Mucosa of rectum (tissue), 2 donors: Measurements from ENCODE around the gene CD68.

Source experiments
- H3K27ac ChIP-seq, 2 donors: one replicate each; pipeline ENCODE4 v1.7.0; 2013; ENCODE audit warnings: inconsistent platforms in 2 of 2, low read depth in 2 of 2, low read length in 2 of 2
- H3K27me3 ChIP-seq, 2 donors: one replicate each; pipeline ENCODE4 v1.7.0; 2013; ENCODE audit warnings: low read length in 2 of 2; ENCODE audit not compliant: control insufficient read depth in 2 of 2, insufficient read depth in 2 of 2
- H3K36me3 ChIP-seq, 2 donors: one replicate each; pipeline ENCODE4 v1.7.0; 2013; ENCODE audit warnings: low read length in 2 of 2; ENCODE audit not compliant: control insufficient read depth in 2 of 2, insufficient read depth in 2 of 2
- H3K4me1 ChIP-seq, 2 donors: one replicate each; pipeline ENCODE4 v1.7.0; 2013; ENCODE audit warnings: low read length in 2 of 2, mild to moderate bottlenecking in 1 of 2; ENCODE audit not compliant: control insufficient read depth in 2 of 2, insufficient read depth in 2 of 2
- H3K4me3 ChIP-seq, 2 donors: one replicate each; pipeline ENCODE4 v1.7.0; 2013; ENCODE audit warnings: low read length in 2 of 2
- H3K9ac ChIP-seq, 2 donors: one replicate each; pipeline ENCODE4 v1.7.0; 2013; ENCODE audit warnings: low read length in 2 of 2, low read depth in 1 of 2, mild to moderate bottlenecking in 1 of 2
- H3K9me3 ChIP-seq, 2 donors: one replicate each; pipeline ENCODE4 v1.7.0; 2013; ENCODE audit warnings: low read length in 2 of 2; ENCODE audit not compliant: control insufficient read depth in 2 of 2
- donor health status: healthy.
- donor health status: Normal muscosa, but diverticular disease.

CD68 gene

GRCh38 chr17:7572588-7573323 lies 6.7 kb upstream of the CD68 start:
- peaks cover 57% of the 10 kb centered on the region in 2 donors for H3K36me3 ChIP-seq
- peak overlapping the region; percentile 95 to 98 for H3K9ac ChIP-seq
- no peaks in the 10 kb centered on the region for H3K27me3 ChIP-seq
- no peaks in the 10 kb centered on the region for H3K9me3 ChIP-seq
- peaks cover 27 to 30% of the 10 kb centered on the region in 2 donors for H3K4me1 ChIP-seq
- peak overlapping the region; percentile 83 to 86 for H3K4me3 ChIP-seq
- H3K27ac ChIP-seq = peak overlapping the region; percentile 97 to 99

- Histone ChIP-seq H3K36me3 (peaks cover 62 to 63% of the 10 kb centered on the region in 2 donors), H3K9ac (peak overlapping the region; percentile 95 to 98), H3K9me3 (no peaks in the 10 kb centered on the region), H3K4me3 (peak overlapping the region; percentile 83 to 86), H3K4me1 (peaks cover 26 to 30% of the 10 kb centered on the region in 2 donors), H3K27me3 (no peaks in the 10 kb centered on the region), H3K27ac (peak overlapping the region; percentile 97 to 99)
These were observed 5.9 kb upstream of the CD68 start for GRCh38 chr17:7573324-7574080.

- peak overlapping the region; percentile 74 to 98 for H3K9ac ChIP-seq
- H3K36me3 ChIP-seq = peaks cover 65 to 66% of the 10 kb centered on the region in 2 donors
- H3K4me3 ChIP-seq = peak overlapping the region; percentile 83 to 86
- no peaks in the 10 kb centered on the region for H3K9me3 ChIP-seq
- H3K27ac ChIP-seq = peak overlapping the region; percentile 97 to 99
- H3K4me1 ChIP-seq = peaks cover 29 to 36% of the 10 kb centered on the region in 2 donors
- no peaks in the 10 kb centered on the region for H3K27me3 ChIP-seq
These were observed 5.1 kb upstream of the CD68 start for GRCh38 chr17:7574176-7574953.

- Histone ChIP-seq H3K4me1 (peaks cover 40 to 47% of the 10 kb centered on the region in 2 donors), H3K9me3 (no peaks in the 10 kb centered on the region), H3K9ac (peak overlapping the region in 1 of 2 donors; percentile 9), H3K36me3 (peaks cover 55 to 56% of the 10 kb centered on the region in 2 donors), H3K4me3 (no peak overlapping the region), H3K27me3 (no peaks in the 10 kb centered on the region), H3K27ac (no peak overlapping the region)
These were observed 4.0 kb upstream of the CD68 start for GRCh38 chr17:7575481-7575883.

- Histone ChIP-seq H3K36me3 (peaks cover 52 to 54% of the 10 kb centered on the region in 2 donors), H3K27ac (no peak overlapping the region), H3K4me3 (no peak overlapping the region), H3K4me1 (peaks cover 41 to 51% of the 10 kb centered on the region in 2 donors), H3K9ac (no peak overlapping the region), H3K9me3 (no peaks in the 10 kb centered on the region), H3K27me3 (no peaks in the 10 kb centered on the region)
These were observed 3.5 kb upstream of the CD68 start for GRCh38 chr17:7575959-7576358.

GRCh38 chr17:7576432-7576937 lies 3.0 kb upstream of the CD68 start:
- Histone ChIP-seq H3K4me1 (peaks cover 41 to 51% of the 10 kb centered on the region in 2 donors), H3K27ac (no peak overlapping the region), H3K9ac (no peak overlapping the region)

GRCh38 chr17:7577327-7578199 lies 1.9 kb upstream of the CD68 start:
- H3K27ac ChIP-seq = no peak overlapping the region
- no peaks in the 10 kb centered on the region for H3K27me3 ChIP-seq
- no peak overlapping the region for H3K4me3 ChIP-seq
- peaks cover 40 to 53% of the 10 kb centered on the region in 2 donors for H3K4me1 ChIP-seq
- no peak overlapping the region for H3K9ac ChIP-seq
- peaks cover 50% of the 10 kb centered on the region in 2 donors for H3K36me3 ChIP-seq
- no peaks in the 10 kb centered on the region for H3K9me3 ChIP-seq

More at GRCh38 chr17:7576432-7576937, 3.0 kb upstream of the CD68 start:
- peaks cover 50% of the 10 kb centered on the region in 2 donors for H3K36me3 ChIP-seq
- H3K9me3 ChIP-seq = no peaks in the 10 kb centered on the region
- no peaks in the 10 kb centered on the region for H3K27me3 ChIP-seq
- no peak overlapping the region for H3K4me3 ChIP-seq

- no peaks in the 10 kb centered on the region for H3K9me3 ChIP-seq
- no peaks in the 10 kb centered on the region for H3K27me3 ChIP-seq
- H3K4me3 ChIP-seq = peak overlapping the region; percentile 55 to 72
- H3K36me3 ChIP-seq = peaks cover 38 to 42% of the 10 kb centered on the region in 2 donors
- H3K27ac ChIP-seq = peak overlapping the region; percentile 93 to 94
- peaks cover 41 to 50% of the 10 kb centered on the region in 2 donors for H3K4me1 ChIP-seq
- H3K9ac ChIP-seq = peak overlapping the region; percentile 74 to 77
These were observed 581 bp downstream of the CD68 start for GRCh38 chr17:7579834-7580603.
